ENCODE results near the gene ZMYND8. TPM values are rescaled to one million over a fixed set of nuclear protein-coding genes. Genes with fewer than 3 reads are reported as not detected.
"Not testable (repeated sequence)": the region's sequence is repeated elsewhere in the genome, so short reads cannot be mapped to it uniquely, and the experiment has no call there.

ZMYND8 gene
- total RNA-seq, 1 experiment from 2014 or later = 50.7 TPM

DNA sequence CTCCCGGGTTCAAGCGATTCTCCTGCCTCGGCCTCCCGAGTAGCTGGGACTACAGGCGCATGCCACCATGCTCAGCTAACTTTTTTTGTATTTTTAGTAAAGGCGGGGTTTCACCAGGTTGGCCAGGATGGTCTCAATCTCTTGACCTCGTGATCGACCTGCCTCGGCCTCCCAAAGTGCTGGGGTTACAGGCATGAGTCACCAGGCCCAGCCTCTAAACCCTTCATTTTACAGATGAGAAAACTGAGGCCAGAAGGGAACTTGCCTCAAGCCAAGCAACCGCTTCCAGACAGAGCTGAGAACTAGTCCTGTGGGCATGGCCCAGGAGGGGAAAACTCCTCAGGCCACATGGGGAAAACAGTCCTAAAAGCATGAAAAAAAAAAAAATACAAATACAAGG is 47.1 kb downstream of the ZMYND8 start:
- H3K27me3 ChIP-seq (ENCODE audit: control insufficient read depth, insufficient read depth, low read length) = no peaks in the 10 kb centered on the region
- H3K4me3 ChIP-seq (ENCODE audit: low read depth in 2 of 2, low read length in 2 of 2) = no peak overlapping the region
- CTCF ChIA-PET = interaction anchor here (0.7 kb wide), 1 partner anchor 862 kb away, joined by 3 read pairs; no protein-coding TSS in a partner anchor
- BruUV-seq (replicated peaks) = no TSS peak
- POLR2A ChIA-PET = interaction anchor here (0.7 kb wide), 1 partner anchor 75 kb away, joined by 4 read pairs; no protein-coding TSS in a partner anchor
- intact Hi-C loops (cut with micrococcal nuclease; ENCODE audit: unreplicated experiment) (no loop called here), in situ Hi-C loops (cut with HindIII; ENCODE audit: low pct_unique_long_range_greater_than_20kb, low sequenced_read_pairs) (no loop called here)
- no peaks in the 10 kb centered on the region for H3K9me3 ChIP-seq (ENCODE audit: control insufficient read depth, insufficient read depth, low read depth, low read length)
- ATAC-seq = no peak
- H3K27ac ChIP-seq (ENCODE audit: low read length) = peak overlapping the region; percentile 77
- DNase-seq (ENCODE audit: low read depth, low spot score) = no peak
- H3K4me1 ChIP-seq (ENCODE audit: control insufficient read depth, insufficient read depth, low read length) = peaks cover 22% of the 10 kb centered on the region
- TF ChIP-seq POLR2AphosphoS5 (IDR thresholded peaks at IDR 0.05; ENCODE audit: low read depth, low read length) (no peak), TCF7L2 (IDR thresholded peaks at IDR 0.05; ENCODE audit: low read depth, low read length) (no peak), SIN3A (IDR thresholded peaks at IDR 0.05; ENCODE audit: borderline replicate concordance, insufficient read depth, low read depth, low read length) (no peak)
- TF ChIP-seq, protein P1, sequence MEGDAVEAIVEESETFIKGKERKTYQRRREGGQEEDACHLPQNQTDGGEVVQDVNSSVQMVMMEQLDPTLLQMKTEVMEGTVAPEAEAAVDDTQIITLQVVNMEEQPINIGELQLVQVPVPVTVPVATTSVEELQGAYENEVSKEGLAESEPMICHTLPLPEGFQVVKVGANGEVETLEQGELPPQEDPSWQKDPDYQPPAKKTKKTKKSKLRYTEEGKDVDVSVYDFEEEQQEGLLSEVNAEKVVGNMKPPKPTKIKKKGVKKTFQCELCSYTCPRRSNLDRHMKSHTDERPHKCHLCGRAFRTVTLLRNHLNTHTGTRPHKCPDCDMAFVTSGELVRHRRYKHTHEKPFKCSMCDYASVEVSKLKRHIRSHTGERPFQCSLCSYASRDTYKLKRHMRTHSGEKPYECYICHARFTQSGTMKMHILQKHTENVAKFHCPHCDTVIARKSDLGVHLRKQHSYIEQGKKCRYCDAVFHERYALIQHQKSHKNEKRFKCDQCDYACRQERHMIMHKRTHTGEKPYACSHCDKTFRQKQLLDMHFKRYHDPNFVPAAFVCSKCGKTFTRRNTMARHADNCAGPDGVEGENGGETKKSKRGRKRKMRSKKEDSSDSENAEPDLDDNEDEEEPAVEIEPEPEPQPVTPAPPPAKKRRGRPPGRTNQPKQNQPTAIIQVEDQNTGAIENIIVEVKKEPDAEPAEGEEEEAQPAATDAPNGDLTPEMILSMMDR (IDR thresholded peaks at IDR 0.05) = no peak
- TF ChIP-seq, protein P2, sequence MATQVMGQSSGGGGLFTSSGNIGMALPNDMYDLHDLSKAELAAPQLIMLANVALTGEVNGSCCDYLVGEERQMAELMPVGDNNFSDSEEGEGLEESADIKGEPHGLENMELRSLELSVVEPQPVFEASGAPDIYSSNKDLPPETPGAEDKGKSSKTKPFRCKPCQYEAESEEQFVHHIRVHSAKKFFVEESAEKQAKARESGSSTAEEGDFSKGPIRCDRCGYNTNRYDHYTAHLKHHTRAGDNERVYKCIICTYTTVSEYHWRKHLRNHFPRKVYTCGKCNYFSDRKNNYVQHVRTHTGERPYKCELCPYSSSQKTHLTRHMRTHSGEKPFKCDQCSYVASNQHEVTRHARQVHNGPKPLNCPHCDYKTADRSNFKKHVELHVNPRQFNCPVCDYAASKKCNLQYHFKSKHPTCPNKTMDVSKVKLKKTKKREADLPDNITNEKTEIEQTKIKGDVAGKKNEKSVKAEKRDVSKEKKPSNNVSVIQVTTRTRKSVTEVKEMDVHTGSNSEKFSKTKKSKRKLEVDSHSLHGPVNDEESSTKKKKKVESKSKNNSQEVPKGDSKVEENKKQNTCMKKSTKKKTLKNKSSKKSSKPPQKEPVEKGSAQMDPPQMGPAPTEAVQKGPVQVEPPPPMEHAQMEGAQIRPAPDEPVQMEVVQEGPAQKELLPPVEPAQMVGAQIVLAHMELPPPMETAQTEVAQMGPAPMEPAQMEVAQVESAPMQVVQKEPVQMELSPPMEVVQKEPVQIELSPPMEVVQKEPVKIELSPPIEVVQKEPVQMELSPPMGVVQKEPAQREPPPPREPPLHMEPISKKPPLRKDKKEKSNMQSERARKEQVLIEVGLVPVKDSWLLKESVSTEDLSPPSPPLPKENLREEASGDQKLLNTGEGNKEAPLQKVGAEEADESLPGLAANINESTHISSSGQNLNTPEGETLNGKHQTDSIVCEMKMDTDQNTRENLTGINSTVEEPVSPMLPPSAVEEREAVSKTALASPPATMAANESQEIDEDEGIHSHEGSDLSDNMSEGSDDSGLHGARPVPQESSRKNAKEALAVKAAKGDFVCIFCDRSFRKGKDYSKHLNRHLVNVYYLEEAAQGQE (IDR thresholded peaks at IDR 0.05; ENCODE audit: insufficient read depth in 1 of 2, low read depth in 2 of 2, low read length in 1 of 2) = no peak
- no peaks in the 10 kb centered on the region for H3K36me3 ChIP-seq (ENCODE audit: control insufficient read depth, insufficient read depth, low read length)

DNA sequence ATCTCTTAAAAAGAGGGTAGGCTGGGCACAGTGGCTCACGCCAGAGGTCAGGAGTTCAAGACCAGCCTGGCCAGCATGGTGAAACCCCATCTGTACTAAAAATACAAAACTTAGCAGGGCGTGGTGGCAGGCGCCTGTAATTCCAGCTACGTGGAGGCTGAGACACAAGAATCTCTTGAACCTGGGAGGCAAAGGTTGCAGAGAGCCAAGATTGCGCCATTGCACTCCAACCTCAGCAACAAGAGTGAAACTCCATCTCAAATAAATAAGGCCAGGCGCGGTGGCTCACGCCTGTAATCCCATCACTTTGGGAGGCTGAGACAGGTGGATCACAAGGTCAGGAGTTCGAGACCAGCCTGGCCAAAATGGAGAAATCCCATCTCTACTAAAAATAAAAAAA is 48.9 kb downstream of the ZMYND8 start:
- not testable (repeated sequence) for BruUV-seq (replicated peaks); H3K36me3 ChIP-seq (ENCODE audit: control insufficient read depth, insufficient read depth, low read length)

DNA sequence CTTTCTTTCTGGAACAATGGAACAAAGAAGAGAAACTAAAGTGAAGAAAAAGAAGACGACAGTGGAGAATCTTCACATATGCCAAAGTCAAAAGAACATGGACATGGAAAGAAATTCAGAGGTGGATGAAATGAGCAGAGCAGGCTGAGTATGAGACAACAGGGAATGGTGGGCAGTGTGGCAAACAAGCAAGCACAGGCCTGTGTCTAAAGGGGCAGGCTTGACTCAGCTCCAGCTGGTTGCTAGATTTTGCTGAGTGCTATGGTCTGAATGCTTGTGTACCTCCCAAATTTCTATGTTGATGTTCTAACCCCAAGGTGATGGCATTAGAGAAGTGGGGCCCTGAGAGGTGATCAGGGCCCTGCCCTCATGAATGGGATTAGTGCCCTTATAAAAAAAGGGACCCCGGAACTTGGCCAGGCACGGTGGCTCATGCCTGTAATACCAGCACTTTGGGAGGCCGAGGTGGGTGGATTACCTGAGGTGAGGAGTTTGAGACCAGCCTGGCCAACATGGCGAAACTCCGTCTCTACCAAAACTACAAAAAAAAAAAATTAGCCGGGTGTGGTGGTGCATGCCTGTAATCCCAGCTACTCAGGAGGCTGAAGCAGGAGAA is 49.6 kb downstream of the ZMYND8 start:
- BruUV-seq (replicated peaks) = no TSS peak
- peaks cover 23% of the 10 kb centered on the region for H3K4me1 ChIP-seq (ENCODE audit: control insufficient read depth, insufficient read depth, low read length)
- H3K27me3 ChIP-seq (ENCODE audit: control insufficient read depth, insufficient read depth, low read length) = no peaks in the 10 kb centered on the region
- H3K36me3 ChIP-seq (ENCODE audit: control insufficient read depth, insufficient read depth, low read length) = no peaks in the 10 kb centered on the region; the same call in 1 of the 2 replicates
- peak overlapping the region; percentile 61 for H3K27ac ChIP-seq (ENCODE audit: low read length)
- intact Hi-C loops (cut with micrococcal nuclease; ENCODE audit: unreplicated experiment) = no loop called here
- no peaks in the 10 kb centered on the region for H3K9me3 ChIP-seq (ENCODE audit: control insufficient read depth, insufficient read depth, low read depth, low read length)
- in situ Hi-C loops (cut with HindIII; ENCODE audit: low pct_unique_long_range_greater_than_20kb, low sequenced_read_pairs) = no loop called here
- no peak overlapping the region for H3K4me3 ChIP-seq (ENCODE audit: low read depth in 2 of 2, low read length in 2 of 2)
- POLR2A ChIA-PET = interaction anchor here (0.6 kb wide), 1 partner anchor 14 kb away, joined by 3 read pairs; no protein-coding TSS in a partner anchor
- CTCF ChIA-PET = no interaction called here
- TF ChIP-seq SIN3A (IDR thresholded peaks at IDR 0.05; ENCODE audit: borderline replicate concordance, insufficient read depth, low read depth, low read length) = no peak
- TF ChIP-seq, protein P2 (IDR thresholded peaks at IDR 0.05; ENCODE audit: insufficient read depth in 1 of 2, low read depth in 2 of 2, low read length in 1 of 2) = no peak
- no peak for TF ChIP-seq TCF7L2 (IDR thresholded peaks at IDR 0.05; ENCODE audit: low read depth, low read length)
- no peak for TF ChIP-seq POLR2AphosphoS5 (IDR thresholded peaks at IDR 0.05; ENCODE audit: low read depth, low read length)
- no peak for DNase-seq (ENCODE audit: low read depth, low spot score)
- ATAC-seq = no peak

More for the DNA sequence above, 48.9 kb downstream of the ZMYND8 start:
- CTCF ChIA-PET; H3K27me3 ChIP-seq (ENCODE audit: control insufficient read depth, insufficient read depth, low read length); H3K4me3 ChIP-seq (ENCODE audit: low read depth in 2 of 2, low read length in 2 of 2); H3K9me3 ChIP-seq (ENCODE audit: control insufficient read depth, insufficient read depth, low read depth, low read length); in situ Hi-C loops (cut with HindIII; ENCODE audit: low pct_unique_long_range_greater_than_20kb, low sequenced_read_pairs); POLR2A ChIA-PET; intact Hi-C loops (cut with micrococcal nuclease; ENCODE audit: unreplicated experiment); ATAC-seq; DNase-seq (ENCODE audit: low read depth, low spot score): not testable (repeated sequence)
- H3K27ac ChIP-seq (ENCODE audit: low read length) = peak overlapping the region; percentile 61; the same call in 1 of the 2 replicates
- peaks cover 26% of the 10 kb centered on the region for H3K4me1 ChIP-seq (ENCODE audit: control insufficient read depth, insufficient read depth, low read length)

Measured in Panc1 (cell line).